Activated naive CD8-positive, alpha-beta T cell treated with anti-CD3 and anti-CD28 coated beads, Interleukin-2, amount 50 U/mL, for 16 hours (primary cell): ENCODE data around the gene ACSF2.
A peak's percentile ranks its signal among the peaks of the same experiment; 100 is the strongest.
"Not testable (repeated sequence)": the region's sequence is repeated elsewhere in the genome, so short reads cannot be mapped to it uniquely, and the experiment has no call there.

ENCODE experiments used
- DNase-seq: peaks from one replicate; pipeline ENCODE4 v3.0.0-alpha.2; 2020; ENCODE audit warnings: low read depth, low spot score

ACSF2 gene

GRCh38 chr17:50425682-50426471, at the start of gene ACSF2:
Gene ACSF2, plus strand, starts transcription at chr17:50426218. Its CDS starts 44 bp downstream, at chr17:50426262.
- peak; percentile 12 for DNase-seq

GRCh38 chr17:50379351-50380132, 46.5 kb upstream of the ACSF2 start:
- DNase-seq, result no peak

GRCh38 chr17:50380369-50381259, 45.4 kb upstream of the ACSF2 start:
- no peak for DNase-seq

- no peak for DNase-seq
Observed at GRCh38 chr17:50381260-50381815, 44.7 kb upstream of the ACSF2 start.

GRCh38 chr17:50381920-50382319, 44.1 kb upstream of the ACSF2 start:
- no peak for DNase-seq

GRCh38 chr17:50382931-50383330, 43.1 kb upstream of the ACSF2 start:
- no peak for DNase-seq

GRCh38 chr17:50386510-50386909, 39.5 kb upstream of the ACSF2 start:
- DNase-seq, result no peak

GRCh38 chr17:50388728-50389127, 37.3 kb upstream of the ACSF2 start:
- no peak for DNase-seq

GRCh38 chr17:50389534-50389933, 36.5 kb upstream of the ACSF2 start:
- no peak for DNase-seq

- DNase-seq, result no peak
Observed at GRCh38 chr17:50392621-50393020, 33.4 kb upstream of the ACSF2 start.

GRCh38 chr17:50393700-50394099, 32.3 kb upstream of the ACSF2 start:
- DNase-seq, result no peak

- no peak for DNase-seq
Observed at GRCh38 chr17:50394711-50395110, 31.3 kb upstream of the ACSF2 start.

GRCh38 chr17:50396261-50397110, 29.5 kb upstream of the ACSF2 start:
- DNase-seq, result no peak

- DNase-seq, result peak; percentile 86
Observed at GRCh38 chr17:50397111-50397918, 28.7 kb upstream of the ACSF2 start, which contains the start of gene LRRC59. Gene LRRC59, minus strand, starts transcription at chr17:50397523. Its CDS starts 206 bp downstream, at chr17:50397317.

- DNase-seq, result no peak
Observed at GRCh38 chr17:50397919-50398285, 28.1 kb upstream of the ACSF2 start.

GRCh38 chr17:50398672-50399071, 27.3 kb upstream of the ACSF2 start:
- DNase-seq, result not testable (repeated sequence)

- DNase-seq, result not testable (repeated sequence)
Observed at GRCh38 chr17:50399591-50399990, 26.4 kb upstream of the ACSF2 start.

GRCh38 chr17:50405351-50405750, 20.7 kb upstream of the ACSF2 start:
- DNase-seq, result not testable (repeated sequence)

GRCh38 chr17:50406578-50406977, 19.4 kb upstream of the ACSF2 start:
- no peak for DNase-seq

- no peak for DNase-seq
Observed at GRCh38 chr17:50407921-50408320, 18.1 kb upstream of the ACSF2 start.
